IPS DF 6.9 (cell line): ENCODE measurements around the gene ACER1.
"Not testable (repeated sequence)": the region's sequence is repeated elsewhere in the genome, so short reads cannot be mapped to it uniquely, and the experiment has no call there.

Experiments used
- DNase-seq: peaks from one replicate; pipeline ENCODE4 v3.0.0-alpha.2; 2013; ENCODE audit warnings: low read depth, low spot score
- H3K27ac ChIP-seq: one replicate; pipeline ENCODE4 v1.5.1; 2013; ENCODE audit warnings: low read length, control low read depth
- H3K27me3 ChIP-seq: 2 replicates; pipeline ENCODE4 v1.6.1; 2013; ENCODE audit warnings: mild to moderate bottlenecking, low read length; ENCODE audit not compliant: control insufficient read depth, insufficient read depth
- H3K36me3 ChIP-seq: 2 replicates; pipeline ENCODE4 v1.6.1; 2013; ENCODE audit warnings: low read length; ENCODE audit not compliant: control insufficient read depth, insufficient read depth
- H3K4me1 ChIP-seq: 2 replicates; pipeline ENCODE4 v1.6.1; 2013; ENCODE audit warnings: low read length; ENCODE audit not compliant: control insufficient read depth, insufficient read depth
- H3K4me3 ChIP-seq: 2 replicates; pipeline ENCODE4 v1.5.1; 2013; ENCODE audit warnings: mild to moderate bottlenecking, low read length
- H3K9me3 ChIP-seq: 2 replicates; pipeline ENCODE4 v1.6.1; 2013; ENCODE audit warnings: low read length, inconsistent platforms; ENCODE audit not compliant: control insufficient read depth, insufficient read depth
- WGBS: extraction: QIAGEN DNeasy Blood & Tissue Kit; methylation state at CpG from one replicate; pipeline ENCODE4 v1.1.7; 2013; ENCODE audit warnings: mixed read lengths, missing lambda C conversion rate; ENCODE audit not compliant: insufficient read length, insufficient coverage; 5-methylcytosine and 5-hydroxymethylcytosine counted together

The ACER1 gene

GRCh38 chr19:6292006-6292405, 41.4 kb downstream of the ACER1 start:
- Histone ChIP-seq H3K27me3 (no peaks in the 10 kb centered on the region), H3K9me3 (peaks cover 10% of the 10 kb centered on the region)

GRCh38 chr19:6288737-6289136, 44.7 kb downstream of the ACER1 start:
- no peaks in the 10 kb centered on the region for H3K27me3 ChIP-seq
- H3K36me3 ChIP-seq = 0 out of 2 replicates have a peak, but pooled peaks cover 3% of the 10 kb centered on the region
- no peaks in the 10 kb centered on the region for H3K4me1 ChIP-seq
- no CpG with 5 or more reads among the region's 1 CpG for WGBS
- no peak overlapping the region for H3K27ac ChIP-seq
- H3K4me3 ChIP-seq = no peak overlapping the region
- no peak for DNase-seq
- H3K9me3 ChIP-seq = peaks cover 16% of the 10 kb centered on the region

More at GRCh38 chr19:6292006-6292405, 41.4 kb downstream of the ACER1 start:
- DNase-seq = no peak
- no CpG with 5 or more reads among the region's 4 CpGs for WGBS
- Histone ChIP-seq H3K4me1 (no peaks in the 10 kb centered on the region), H3K36me3 (no peaks in the 10 kb centered on the region), H3K4me3 (no peak overlapping the region), H3K27ac (no peak overlapping the region)

GRCh38 chr19:6287269-6287885, 46.0 kb downstream of the ACER1 start:
- WGBS = no CpG with 5 or more reads among the region's 6 CpGs
- H3K4me1 ChIP-seq = no peaks in the 10 kb centered on the region
- DNase-seq = no peak
- no peak overlapping the region for H3K4me3 ChIP-seq
- H3K36me3 ChIP-seq = 0 out of 2 replicates have a peak, but pooled peaks cover 3% of the 10 kb centered on the region
- H3K27me3 ChIP-seq = no peaks in the 10 kb centered on the region
- peaks cover 13% of the 10 kb centered on the region for H3K9me3 ChIP-seq
- no peak overlapping the region for H3K27ac ChIP-seq

- H3K27me3 ChIP-seq = no peaks in the 10 kb centered on the region
- WGBS = no CpG with 5 or more reads among the region's 4 CpGs
- no peak for DNase-seq
Observed at GRCh38 chr19:6286676-6287075, 46.7 kb downstream of the ACER1 start.

GRCh38 chr19:6282393-6282792, 51.0 kb downstream of the ACER1 start:
- WGBS = no CpG with 5 or more reads among the region's 6 CpGs
- H3K36me3 ChIP-seq, H3K9me3 ChIP-seq, DNase-seq, H3K4me1 ChIP-seq, H3K27me3 ChIP-seq, H3K4me3 ChIP-seq, H3K27ac ChIP-seq: not testable (repeated sequence)

More at GRCh38 chr19:6286676-6287075, 46.7 kb downstream of the ACER1 start:
- no peak overlapping the region for H3K27ac ChIP-seq
- 0 out of 2 replicates have a peak, but pooled peaks cover 3% of the 10 kb centered on the region for H3K36me3 ChIP-seq
- H3K9me3 ChIP-seq = peaks cover 10% of the 10 kb centered on the region
- H3K4me1 ChIP-seq = no peaks in the 10 kb centered on the region
- H3K4me3 ChIP-seq = no peak overlapping the region

GRCh38 chr19:6279931-6280591, 53.4 kb downstream of the ACER1 start, which contains the start of gene MLLT1:
MLLT1 (minus strand) TSS chr19:6279975; CDS start chr19:6279784, 191 bp downstream.
- H3K36me3 ChIP-seq = no peaks in the 10 kb centered on the region
- no peaks in the 10 kb centered on the region for H3K9me3 ChIP-seq
- H3K4me3 ChIP-seq = peak within 1 kb of the TSS; percentile 71
- DNase-seq = peak; percentile 80
- peaks cover 5% of the 10 kb centered on the region for H3K4me1 ChIP-seq
- WGBS = no CpG with 5 or more reads among the region's 66 CpGs
- H3K27me3 ChIP-seq = no peaks in the 10 kb centered on the region
- no peak within 1 kb of the TSS for H3K27ac ChIP-seq

GRCh38 chr19:6279620-6279930, 53.8 kb downstream of the ACER1 start:
- Histone ChIP-seq H3K36me3 (no peaks in the 10 kb centered on the region), H3K27me3 (no peaks in the 10 kb centered on the region), H3K27ac (no peak overlapping the region), H3K9me3 (no peaks in the 10 kb centered on the region), H3K4me1 (peaks cover 5% of the 10 kb centered on the region), H3K4me3 (peak overlapping the region; percentile 71)
- no CpG with 5 or more reads among the region's 59 CpGs for WGBS
- no peak for DNase-seq

- Histone ChIP-seq H3K4me3 (peak overlapping the region; percentile 71), H3K27ac (no peak overlapping the region), H3K9me3 (no peaks in the 10 kb centered on the region), H3K4me1 (peaks cover 6% of the 10 kb centered on the region), H3K27me3 (no peaks in the 10 kb centered on the region), H3K36me3 (no peaks in the 10 kb centered on the region)
- no CpG with 5 or more reads among the region's 36 CpGs for WGBS
- no peak for DNase-seq
Observed at GRCh38 chr19:6278740-6279619, 54.4 kb downstream of the ACER1 start.

- no peak overlapping the region for H3K4me3 ChIP-seq
- H3K27ac ChIP-seq = no peak overlapping the region
- no peak for DNase-seq
- peaks cover 13% of the 10 kb centered on the region for H3K4me1 ChIP-seq
- no CpG with 5 or more reads among the region's 9 CpGs for WGBS
- H3K27me3 ChIP-seq = no peaks in the 10 kb centered on the region
- H3K9me3 ChIP-seq = no peaks in the 10 kb centered on the region
- H3K36me3 ChIP-seq = no peaks in the 10 kb centered on the region
Observed at GRCh38 chr19:6278051-6278450, 55.4 kb downstream of the ACER1 start.

- no peak for DNase-seq
- no CpG with 5 or more reads among the region's 12 CpGs for WGBS
- Histone ChIP-seq H3K27ac (no peak overlapping the region), H3K27me3 (no peaks in the 10 kb centered on the region), H3K9me3 (no peaks in the 10 kb centered on the region), H3K4me3 (no peak overlapping the region), H3K36me3 (no peaks in the 10 kb centered on the region), H3K4me1 (peaks cover 16% of the 10 kb centered on the region)
Observed at GRCh38 chr19:6276447-6276846, 57.0 kb downstream of the ACER1 start.
